ENCODE data around the gene NOL7. TPM values are rescaled to one million over a fixed set of nuclear protein-coding genes. Genes with fewer than 3 reads are reported as not detected.

Gene NOL7
- total and polyA plus RNA-seq, 2 of the 8 experiments (the other 6 are each of a cell fraction or from before 2014, with no cell fraction given) = 16.4 to 70.4 TPM

GRCh38 chr6:13629459-13630116, 14.5 kb downstream of the NOL7 start:
- no peak overlapping the region for H2BK120ac ChIP-seq (replicated peaks; ENCODE audit: low read depth, low read length)
- H3K27ac ChIP-seq (ENCODE audit: low read depth, low read length) = no peak overlapping the region
- peaks cover 2 to 25% (median 11%) of the 10 kb centered on the region in 4 experiments; a peak in 5 of 8 replicates for H3K36me3 ChIP-seq (ENCODE audit: control insufficient read depth in 2 of 4, insufficient read depth in 4 of 4, low read length in 3 of 4)
- no peak overlapping the region for H3K23ac ChIP-seq (ENCODE audit: insufficient read length)
- no peak overlapping the region for H2BK5ac ChIP-seq (ENCODE audit: low read depth, low read length)
- H3K4me3 ChIP-seq (ENCODE audit: extremely low read depth in 1 of 4, insufficient read depth in 2 of 4, low read depth in 3 of 4, low read length in 4 of 4) = no peak overlapping the region
- H2BK15ac ChIP-seq (ENCODE audit: low read length) = no peak overlapping the region
- FAIRE-seq (no peak), DNase-seq (ENCODE audit: low read depth in 1 of 2, low spot score in 2 of 2) (no peak)
- no peak overlapping the region for H3K18ac ChIP-seq (ENCODE audit: extremely low read depth, low read length)
- no peak overlapping the region for H2AFZ ChIP-seq (ENCODE audit: low read length)
- H3K4ac ChIP-seq (replicated peaks; ENCODE audit: insufficient read length, low read depth, low read length) = no peak overlapping the region
- no peak overlapping the region for H3K9ac ChIP-seq (replicated peaks in 1 of 4; ENCODE audit: extremely low read depth in 1 of 4, low read depth in 3 of 4, low read length in 3 of 4)
- no peaks in the 10 kb centered on the region for H3K9me3 ChIP-seq (ENCODE audit: insufficient read depth in 2 of 2, low read depth in 1 of 2, low read length in 1 of 2)
- ChIA-PET POLR2A (ENCODE audit: partially characterized antibody) (interaction anchor here (1.2 to 1.3 kb wide), 2 partner anchors 14 to 15 kb away, joined by 3 read pairs; partner anchors contain the start of gene NOL7), CTCF (ENCODE audit: partially characterized antibody) (interaction anchor here (0.7 kb wide), 1 partner anchor 167 kb away, joined by 3 read pairs; no protein-coding TSS in a partner anchor)
- no peak overlapping the region for H3K56ac ChIP-seq (replicated peaks; ENCODE audit: insufficient read length, low read depth, low read length)
- H4K20me1 ChIP-seq (replicated peaks in 1 of 2; ENCODE audit: control insufficient read depth in 1 of 2, insufficient read depth in 2 of 2, low read length in 2 of 2) = no peaks in the 10 kb centered on the region
- TF ChIP-seq TEAD4 (IDR thresholded peaks at IDR 0.05; ENCODE audit: low read depth, low read length) = no peak
- TF ChIP-seq EZH2 (IDR thresholded peaks at IDR 0.05; ENCODE audit: low read depth, low read length, severe bottlenecking) = no peak
- no peak for TF ChIP-seq JUN (IDR thresholded peaks at IDR 0.05; ENCODE audit: low read depth, low read length)
- TF ChIP-seq TAF7 (optimal IDR thresholded peaks at IDR 0.05; ENCODE audit: borderline replicate concordance, low read depth, low read length) = no peak
- no peak for TF ChIP-seq RFX5 (IDR thresholded peaks at IDR 0.05; ENCODE audit: borderline replicate concordance, low read depth, low read length)
- TF ChIP-seq TAF1 (IDR thresholded peaks at IDR 0.05; ENCODE audit: low read depth, low read length) = no peak
- TF ChIP-seq ASH2L (IDR thresholded peaks at IDR 0.05; ENCODE audit: low read length) = no peak
- no peak for TF ChIP-seq FOSL1 (IDR thresholded peaks at IDR 0.05; ENCODE audit: insufficient read depth, low read depth, low read length)
- TF ChIP-seq CBX8 (IDR thresholded peaks at IDR 0.05; ENCODE audit: borderline replicate concordance, low read depth, low read length) = no peak
- no peak for TF ChIP-seq SIRT6 (IDR thresholded peaks at IDR 0.05; ENCODE audit: low read length)
- H2AK5ac ChIP-seq (ENCODE audit: low read depth, low read length) = no peak overlapping the region
- H3K4me1 ChIP-seq (replicated peaks in 1 of 4; ENCODE audit: control insufficient read depth in 3 of 4, insufficient read depth in 4 of 4, low read length in 3 of 4) = 0 out of 7 replicates have a peak, but pooled peaks cover 0 to 2% (median 0%) of the 10 kb centered on the region in 4 experiments
- no peak overlapping the region for H3K14ac ChIP-seq (ENCODE audit: insufficient read length)
- H2BK20ac ChIP-seq (ENCODE audit: low read length) = no peak overlapping the region
- H3K4me2 ChIP-seq (ENCODE audit: insufficient read depth in 1 of 2, low read depth in 2 of 2, low read length in 2 of 2) = no peak overlapping the region
- no peaks in the 10 kb centered on the region for H3K79me2 ChIP-seq (ENCODE audit: control insufficient read depth in 1 of 2, insufficient read depth in 2 of 2, low read length in 2 of 2)
- H4K5ac ChIP-seq (ENCODE audit: insufficient read length, low read depth, low read length) = no peak overlapping the region
- H3K23me2 ChIP-seq (ENCODE audit: low read depth, low read length) = no peaks in the 10 kb centered on the region; the same call in 1 of the 2 replicates
- WGBS, 2 experiments (ENCODE audit: extremely low coverage in 1 of 2, insufficient coverage in 1 of 2, insufficient read length in 1 of 2, insufficient replicate concordance in 2 of 2, low coverage in 1 of 2, low lambda C conversion rate in 2 of 2, missing lambda C conversion rate in 1 of 2) = 74% methylated on average over 4 of the region's 4 CpGs; no CpG with 5 or more reads in 1 of the 2 experiments
- H2BK12ac ChIP-seq (ENCODE audit: low read depth, low read length) = no peak overlapping the region
- H3K79me1 ChIP-seq (ENCODE audit: low read depth, low read length) = no peaks in the 10 kb centered on the region
- no peak overlapping the region for H4K8ac ChIP-seq (ENCODE audit: extremely low read depth, insufficient read depth, low read length)
- no peaks in the 10 kb centered on the region for H3K27me3 ChIP-seq (replicated peaks in 1 of 4; ENCODE audit: control insufficient read depth in 3 of 4, extremely low read depth in 1 of 4, insufficient read depth in 3 of 4, low read length in 3 of 4)
- H4K91ac ChIP-seq (replicated peaks; ENCODE audit: insufficient read length, low read length) = no peak overlapping the region
